Measurements from ENCODE around the gene MUC6. TPM values are rescaled to one million over a fixed set of nuclear protein-coding genes. Genes with fewer than 3 reads are reported as not detected.

MUC6 gene
- not detected in 2 replicates for total RNA-seq

GRCh38 chr11:1036303-1036923 lies at the start of gene MUC6:
Gene MUC6 (minus strand): TSS chr11:1036718. CDS start chr11:1036655, 63 bp downstream.

GRCh38 chr11:1074244-1075221 lies 38.0 kb upstream of the MUC6 start, which contains the start of gene MUC2:
Gene MUC2 (plus strand): TSS chr11:1074874.

Other genes starting within 250 kb of the MUC6 start
- 1.00 TPM in 2 replicates for gene CEND1, start 246.6 kb downstream of the MUC6 start, total RNA-seq
- 14.0 and 23.4 TPM in 2 replicates for gene SLC25A22, start 238.4 kb downstream of the MUC6 start, total RNA-seq
- 11.0 and 11.4 TPM in 2 replicates for gene PIDD1, start 231.5 kb downstream of the MUC6 start, total RNA-seq
- gene RPLP2, start 226.8 kb downstream of the MUC6 start, total RNA-seq: 143 and 152 TPM in 2 replicates
- gene PNPLA2, start 217.8 kb downstream of the MUC6 start, total RNA-seq: 19.1 and 24.9 TPM in 2 replicates
- gene CRACR2B, start 208.8 kb downstream of the MUC6 start, total RNA-seq: 1.00 and 1.9 TPM in 2 replicates
- gene CD151, start 203.8 kb downstream of the MUC6 start, total RNA-seq: 655 and 749 TPM in 2 replicates
- 54.9 and 64.4 TPM in 2 replicates for gene POLR2L, start 194.2 kb downstream of the MUC6 start, total RNA-seq
- gene TSPAN4, start 193.9 kb downstream of the MUC6 start, total RNA-seq: 133 and 160 TPM in 2 replicates
- gene CHID1, start 125.9 kb downstream of the MUC6 start, total RNA-seq: 44.0 and 67.4 TPM in 2 replicates
- 32.4 and 39.2 TPM in 2 replicates for gene AP2A2, start 110.8 kb downstream of the MUC6 start, total RNA-seq
- under 0.01 TPM in 1 of 2 replicates, not detected in the other for gene MUC2, start 38.2 kb upstream of the MUC6 start, total RNA-seq
- under 0.01 TPM in 1 of 2 replicates, not detected in the other for gene MUC5AC, start 121.2 kb upstream of the MUC6 start, total RNA-seq
- gene MUC5B, start 186.3 kb upstream of the MUC6 start, total RNA-seq: not detected in 2 replicates

All from uterine smooth muscle cell (primary cell).